Measurements from ENCODE around the gene DOC2A. TPM values are rescaled to one million over a fixed set of nuclear protein-coding genes. Genes with fewer than 3 reads are reported as not detected.

The DOC2A gene
- total and polyA plus RNA-seq, 2 donors (not counting 1 experiment from before 2014, with no cell fraction given) = not detected

GRCh38 chr16:29968205-29968604, 42.6 kb downstream of the DOC2A start:
- no peak overlapping the region for H3K27ac ChIP-seq (ENCODE audit: low read length in 2 of 2)
- no peaks in the 10 kb centered on the region for H3K9me3 ChIP-seq (ENCODE audit: control extremely low read depth in 1 of 3, control insufficient read depth in 2 of 3, insufficient read depth in 1 of 3, low read length in 2 of 3)
- H3K4me1 ChIP-seq (ENCODE audit: control insufficient read depth in 2 of 2, insufficient read depth in 2 of 2, low read length in 2 of 2) = peaks cover 4 to 8% of the 10 kb centered on the region in 2 donors
- CTCF ChIA-PET = no interaction called here
- Mint-ChIP-seq H3K27me3 (no peaks in the 10 kb centered on the region), H3K27ac (no peak overlapping the region), H3K9me3 (ENCODE audit: insufficient read depth) (no peaks in the 10 kb centered on the region), H3K4me3 (no peak overlapping the region), H3K4me1 (peaks cover 9% of the 10 kb centered on the region)
- H3K36me3 ChIP-seq (replicated peaks in 1 of 2; ENCODE audit: control extremely low read depth in 1 of 2, control insufficient read depth in 1 of 2, extremely low read depth in 1 of 2, insufficient read depth in 2 of 2, low read length in 1 of 2) = peaks cover 2 to 7% of the 10 kb centered on the region in 2 experiments
- intact Hi-C loops (cut with micrococcal nuclease) = no loop called here
- H3K9ac ChIP-seq (ENCODE audit: low read length) = no peak overlapping the region
- H4K20me1 ChIP-seq (ENCODE audit: control insufficient read depth, insufficient read depth, low read length, poor library complexity, severe bottlenecking) = no peaks in the 10 kb centered on the region
- no peak for TF ChIP-seq EZH2 (IDR thresholded peaks at IDR 0.05; ENCODE audit: borderline replicate concordance, insufficient read depth, low read depth, low read length, poor library complexity, severe bottlenecking)
- no peak for TF ChIP-seq CTCF (IDR thresholded peaks at IDR 0.05)
- H2AFZ ChIP-seq (ENCODE audit: insufficient read depth, low read depth, low read length, poor library complexity, severe bottlenecking) = no peak overlapping the region
- ATAC-seq (ENCODE audit: low read depth) = no peak
- POLR2A ChIA-PET = no interaction called here
- H3K79me2 ChIP-seq (ENCODE audit: control insufficient read depth, insufficient read depth, low read length) = no peaks in the 10 kb centered on the region
- no peak overlapping the region for H3K4me2 ChIP-seq (replicated peaks; ENCODE audit: low read depth, low read length, poor library complexity, severe bottlenecking)
- 100% methylated on average over 3 of the region's 4 CpGs for WGBS (ENCODE audit: insufficient coverage)
- DNase-seq = no peak
- no peaks in the 10 kb centered on the region for H3K27me3 ChIP-seq (replicated peaks in 1 of 4; ENCODE audit: control extremely low read depth in 1 of 4, control insufficient read depth in 3 of 4, insufficient read depth in 4 of 4, low read length in 3 of 4)
- H3K4me3 ChIP-seq (ENCODE audit: control extremely low read depth in 1 of 5, extremely low read depth in 1 of 5, insufficient read depth in 1 of 5, low read depth in 2 of 5, low read length in 4 of 5) = no peak overlapping the region

GRCh38 chr16:29963021-29963743, 47.6 kb downstream of the DOC2A start:
- Histone ChIP-seq H3K4me3 (ENCODE audit: control extremely low read depth in 1 of 5, extremely low read depth in 1 of 5, insufficient read depth in 1 of 5, low read depth in 2 of 5, low read length in 4 of 5) (peak overlapping the region in 4 of 5 experiments; percentile 76 to 86 (median 84)), H3K9ac (ENCODE audit: low read length) (no peak overlapping the region), H3K36me3 (replicated peaks in 1 of 2; ENCODE audit: control extremely low read depth in 1 of 2, control insufficient read depth in 1 of 2, extremely low read depth in 1 of 2, insufficient read depth in 2 of 2, low read length in 1 of 2) (peaks cover 0 to 4% of the 10 kb centered on the region in 2 experiments), H3K9me3 (ENCODE audit: control extremely low read depth in 1 of 3, control insufficient read depth in 2 of 3, insufficient read depth in 1 of 3, low read length in 2 of 3) (no peaks in the 10 kb centered on the region), H3K79me2 (ENCODE audit: control insufficient read depth, insufficient read depth, low read length) (peaks cover 6% of the 10 kb centered on the region), H2AFZ (ENCODE audit: insufficient read depth, low read depth, low read length, poor library complexity, severe bottlenecking) (peak overlapping the region; percentile 95), H3K4me1 (ENCODE audit: control insufficient read depth in 2 of 2, insufficient read depth in 2 of 2, low read length in 2 of 2) (peaks cover 13 to 19% of the 10 kb centered on the region in 2 donors), H4K20me1 (ENCODE audit: control insufficient read depth, insufficient read depth, low read length, poor library complexity, severe bottlenecking) (no peaks in the 10 kb centered on the region), H3K4me2 (replicated peaks; ENCODE audit: low read depth, low read length, poor library complexity, severe bottlenecking) (peak overlapping the region; percentile 98), H3K27me3 (replicated peaks in 1 of 4; ENCODE audit: control extremely low read depth in 1 of 4, control insufficient read depth in 3 of 4, insufficient read depth in 4 of 4, low read length in 3 of 4) (no peaks in the 10 kb centered on the region), H3K27ac (ENCODE audit: low read length in 2 of 2) (peak overlapping the region; percentile 79 to 88)
- H3K27ac Mint-ChIP-seq = peak overlapping the region; percentile 91
- H3K9me3 Mint-ChIP-seq (ENCODE audit: insufficient read depth) = no peaks in the 10 kb centered on the region
- H3K27me3 Mint-ChIP-seq = no peaks in the 10 kb centered on the region
- peak; percentile 20 for DNase-seq
- intact Hi-C loops (cut with micrococcal nuclease) = loop anchor here (5.0 kb wide), 1 partner anchor 1109 kb away; the partner anchor contains the start of genes ZNF646 and ZNF668
- CTCF ChIA-PET = interaction anchor here (1.2 to 1.9 kb wide), 2 partner anchors 10 to 44 kb away, joined by 3 to 5 read pairs; partner anchors contain the start of gene TAOK2
- POLR2A ChIA-PET = interaction anchor here (1.9 to 2.7 kb wide), 2 partner anchors 9 to 10 kb away, joined by 5 to 16 read pairs; partner anchors contain the start of gene TAOK2
- peak overlapping the region; percentile 90 for H3K4me3 Mint-ChIP-seq
- peaks cover 20% of the 10 kb centered on the region for H3K4me1 Mint-ChIP-seq
- WGBS (ENCODE audit: insufficient coverage) = 97% methylated on average over 13 of the region's 14 CpGs
- TF ChIP-seq CTCF (IDR thresholded peaks at IDR 0.05) (no peak), EZH2 (IDR thresholded peaks at IDR 0.05; ENCODE audit: borderline replicate concordance, insufficient read depth, low read depth, low read length, poor library complexity, severe bottlenecking) (no peak)
- no peak for ATAC-seq (ENCODE audit: low read depth)

All from B cell (primary cell).